Measurements from ENCODE around the gene TSHZ1.

TSHZ1 gene

DNA sequence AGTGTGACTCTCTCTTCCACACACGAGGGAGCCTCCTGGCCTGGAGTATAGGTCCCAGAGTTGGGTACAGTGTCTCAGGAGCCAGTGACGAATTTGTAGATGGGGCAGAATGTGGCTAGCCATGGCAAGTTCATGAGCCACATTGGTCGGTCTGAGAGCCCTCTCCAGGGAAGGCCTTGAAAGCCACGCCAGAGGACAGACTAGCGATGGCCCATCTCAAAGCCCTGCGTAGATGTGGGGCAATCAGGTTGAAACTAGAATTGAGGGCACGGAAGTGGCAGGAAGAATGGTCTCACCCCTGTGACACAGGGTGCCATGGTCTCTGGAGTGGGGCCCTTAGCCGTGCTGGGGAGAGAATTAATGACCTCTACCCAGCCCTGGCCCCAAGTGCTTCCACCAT, 106.2 kb downstream of the TSHZ1 start:
- 98% methylated on average over 8 of the region's 8 CpGs for WGBS (ENCODE audit: insufficient coverage)
- POLR2A ChIA-PET, result no interaction called here

DNA sequence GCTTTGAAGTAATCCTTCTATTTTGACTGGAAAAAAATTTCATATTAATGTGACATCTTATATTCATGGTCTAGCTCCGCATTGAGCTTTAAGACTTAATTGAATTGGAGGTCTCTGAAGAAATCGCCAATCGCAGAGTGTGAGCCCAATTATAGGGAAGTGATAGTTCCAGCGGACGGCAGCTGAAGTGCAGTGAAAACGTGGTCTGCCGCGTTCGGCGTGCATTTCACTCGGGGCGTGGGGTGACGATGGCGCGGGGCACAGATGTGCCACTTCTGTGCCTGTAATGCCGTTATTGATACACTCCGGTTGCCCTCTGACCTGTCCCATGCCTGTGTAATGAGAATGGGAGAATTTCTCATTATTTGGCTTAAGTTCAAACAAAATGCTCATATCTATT, 106.7 kb downstream of the TSHZ1 start:
- no peak overlapping the region for H3K27ac ChIP-seq (ENCODE audit: insufficient read depth in 1 of 2, low read depth in 1 of 2, low read length in 2 of 2, poor library complexity in 1 of 2, severe bottlenecking in 2 of 2)
- H3K9me3 ChIP-seq (ENCODE audit: control extremely low read depth in 1 of 5, control insufficient read depth in 4 of 5, insufficient read depth in 2 of 5, low read depth in 1 of 5, low read length in 4 of 5), result no peaks in the 10 kb centered on the region
- POLR2A ChIA-PET, result no interaction called here
- H3K4me3 ChIP-seq (ENCODE audit: control insufficient read depth in 1 of 7, extremely low read depth in 1 of 7, insufficient read depth in 4 of 7, low read depth in 2 of 7, low read length in 6 of 7), result no peak overlapping the region
- no peaks in the 10 kb centered on the region for H3K36me3 ChIP-seq (ENCODE audit: control insufficient read depth in 4 of 4, insufficient read depth in 4 of 4, low read length in 3 of 4)
- DNase-seq, result no peak
- CTCF ChIA-PET, result no interaction called here
- 92% methylated on average over 13 of the region's 17 CpGs for WGBS (ENCODE audit: insufficient coverage)
- H3K4me1 ChIP-seq (ENCODE audit: control extremely low read depth in 1 of 4, control insufficient read depth in 4 of 4, insufficient read depth in 4 of 4, low read length in 3 of 4), result no peaks in the 10 kb centered on the region
- no peaks in the 10 kb centered on the region for H3K27me3 ChIP-seq (replicated peaks in 2 of 5; ENCODE audit: control insufficient read depth in 4 of 5, insufficient read depth in 5 of 5, low read length in 4 of 5)

More for the DNA sequence above, 106.2 kb downstream of the TSHZ1 start:
- CTCF ChIA-PET, result no interaction called here
- Histone ChIP-seq H3K4me1 (ENCODE audit: control extremely low read depth in 1 of 4, control insufficient read depth in 4 of 4, insufficient read depth in 4 of 4, low read length in 3 of 4) (no peaks in the 10 kb centered on the region), H3K27me3 (replicated peaks in 2 of 5; ENCODE audit: control insufficient read depth in 4 of 5, insufficient read depth in 5 of 5, low read length in 4 of 5) (no peaks in the 10 kb centered on the region), H3K9me3 (ENCODE audit: control extremely low read depth in 1 of 5, control insufficient read depth in 4 of 5, insufficient read depth in 2 of 5, low read depth in 1 of 5, low read length in 4 of 5) (no peaks in the 10 kb centered on the region), H3K36me3 (ENCODE audit: control insufficient read depth in 4 of 4, insufficient read depth in 4 of 4, low read length in 3 of 4) (no peaks in the 10 kb centered on the region), H3K4me3 (ENCODE audit: control insufficient read depth in 1 of 7, extremely low read depth in 1 of 7, insufficient read depth in 4 of 7, low read depth in 2 of 7, low read length in 6 of 7) (no peak overlapping the region), H3K27ac (ENCODE audit: insufficient read depth in 1 of 2, low read depth in 1 of 2, low read length in 2 of 2, poor library complexity in 1 of 2, severe bottlenecking in 2 of 2) (no peak overlapping the region)
- no peak for DNase-seq

DNA sequence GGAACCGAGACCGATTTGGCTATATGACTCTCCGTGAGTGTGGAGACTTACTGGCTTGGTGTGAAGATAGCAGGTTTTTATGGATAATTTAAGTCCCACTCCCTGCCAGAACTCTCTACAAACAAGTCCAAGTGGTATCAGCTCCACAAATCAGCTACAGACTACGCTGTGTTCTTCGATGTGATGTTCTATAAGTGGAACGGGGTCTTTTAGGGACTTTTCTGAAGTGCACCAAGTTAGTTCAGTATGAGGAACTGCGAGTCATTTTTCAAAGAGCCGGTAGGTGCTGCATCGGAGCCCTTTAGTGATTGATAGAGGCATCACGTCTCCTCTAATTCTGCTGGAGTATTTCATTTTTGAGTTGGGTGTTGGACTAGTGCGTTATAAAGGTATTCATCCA, 107.1 kb downstream of the TSHZ1 start:
- Histone ChIP-seq H3K4me1 (ENCODE audit: control extremely low read depth in 1 of 4, control insufficient read depth in 4 of 4, insufficient read depth in 4 of 4, low read length in 3 of 4) (no peaks in the 10 kb centered on the region), H3K4me3 (ENCODE audit: control insufficient read depth in 1 of 7, extremely low read depth in 1 of 7, insufficient read depth in 4 of 7, low read depth in 2 of 7, low read length in 6 of 7) (no peak overlapping the region), H3K9me3 (ENCODE audit: control extremely low read depth in 1 of 5, control insufficient read depth in 4 of 5, insufficient read depth in 2 of 5, low read depth in 1 of 5, low read length in 4 of 5) (no peaks in the 10 kb centered on the region), H3K36me3 (ENCODE audit: control insufficient read depth in 4 of 4, insufficient read depth in 4 of 4, low read length in 3 of 4) (no peaks in the 10 kb centered on the region), H3K27me3 (replicated peaks in 2 of 5; ENCODE audit: control insufficient read depth in 4 of 5, insufficient read depth in 5 of 5, low read length in 4 of 5) (no peaks in the 10 kb centered on the region), H3K27ac (ENCODE audit: insufficient read depth in 1 of 2, low read depth in 1 of 2, low read length in 2 of 2, poor library complexity in 1 of 2, severe bottlenecking in 2 of 2) (no peak overlapping the region)
- CTCF ChIA-PET, result no interaction called here
- POLR2A ChIA-PET, result no interaction called here
- WGBS (ENCODE audit: insufficient coverage), result 96% methylated on average over 4 of the region's 11 CpGs
- DNase-seq, result no peak

DNA sequence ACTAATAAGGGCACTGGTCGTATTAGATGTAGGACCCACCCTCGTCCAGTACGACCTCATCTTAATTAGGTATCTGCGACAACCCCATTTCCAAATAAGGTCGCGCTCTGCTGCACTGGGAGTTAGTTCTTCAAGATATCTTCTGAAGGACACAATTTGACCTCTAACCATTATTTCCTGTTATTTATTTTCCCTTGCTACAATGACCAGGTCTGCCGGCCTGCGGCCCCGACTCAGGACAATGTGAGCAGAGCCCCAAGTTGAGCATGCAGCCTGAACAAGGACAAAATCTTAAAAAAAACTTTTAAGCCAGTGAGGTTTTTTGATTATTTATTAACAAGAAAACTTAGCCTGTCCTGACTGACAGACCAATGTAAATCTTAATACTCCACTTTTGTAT, 109.3 kb downstream of the TSHZ1 start:
- Histone ChIP-seq H3K27ac (ENCODE audit: insufficient read depth in 1 of 2, low read depth in 1 of 2, low read length in 2 of 2, poor library complexity in 1 of 2, severe bottlenecking in 2 of 2) (no peak overlapping the region), H3K36me3 (ENCODE audit: control insufficient read depth in 4 of 4, insufficient read depth in 4 of 4, low read length in 3 of 4) (no peaks in the 10 kb centered on the region), H3K4me3 (ENCODE audit: control insufficient read depth in 1 of 7, extremely low read depth in 1 of 7, insufficient read depth in 4 of 7, low read depth in 2 of 7, low read length in 6 of 7) (no peak overlapping the region), H3K4me1 (ENCODE audit: control extremely low read depth in 1 of 4, control insufficient read depth in 4 of 4, insufficient read depth in 4 of 4, low read length in 3 of 4) (no peaks in the 10 kb centered on the region), H3K27me3 (replicated peaks in 2 of 5; ENCODE audit: control insufficient read depth in 4 of 5, insufficient read depth in 5 of 5, low read length in 4 of 5) (no peaks in the 10 kb centered on the region), H3K9me3 (ENCODE audit: control extremely low read depth in 1 of 5, control insufficient read depth in 4 of 5, insufficient read depth in 2 of 5, low read depth in 1 of 5, low read length in 4 of 5) (peaks cover 0 to 2% (median 0%) of the 10 kb centered on the region in 5 experiments)
- CTCF ChIA-PET, result no interaction called here
- 96% methylated on average over 7 of the region's 9 CpGs for WGBS (ENCODE audit: insufficient coverage)
- no peak for DNase-seq
- POLR2A ChIA-PET, result no interaction called here

DNA sequence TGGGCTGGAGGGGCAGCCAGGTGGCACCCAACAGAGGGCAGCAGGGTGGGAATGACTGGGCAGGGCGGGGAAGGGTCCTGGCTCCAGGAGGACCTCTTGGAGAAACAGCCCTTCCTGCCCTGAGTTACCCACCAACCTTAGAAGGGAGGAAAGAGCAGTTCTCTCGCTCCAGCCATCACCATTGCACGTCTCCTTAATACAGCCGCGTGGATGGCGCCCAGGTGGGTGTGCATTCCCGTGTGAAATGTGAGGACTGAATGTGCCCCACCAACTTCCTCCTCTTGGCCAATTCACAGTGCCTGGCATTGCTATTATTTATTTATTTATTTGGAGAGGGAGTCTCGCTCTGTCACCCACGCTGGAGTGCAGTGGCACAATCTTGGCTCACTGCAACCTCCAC, 109.9 kb downstream of the TSHZ1 start:
- Histone ChIP-seq H3K4me1 (ENCODE audit: control extremely low read depth in 1 of 4, control insufficient read depth in 4 of 4, insufficient read depth in 4 of 4, low read length in 3 of 4) (no peaks in the 10 kb centered on the region), H3K27me3 (replicated peaks in 2 of 5; ENCODE audit: control insufficient read depth in 4 of 5, insufficient read depth in 5 of 5, low read length in 4 of 5) (no peaks in the 10 kb centered on the region), H3K27ac (ENCODE audit: insufficient read depth in 1 of 2, low read depth in 1 of 2, low read length in 2 of 2, poor library complexity in 1 of 2, severe bottlenecking in 2 of 2) (no peak overlapping the region), H3K4me3 (ENCODE audit: control insufficient read depth in 1 of 7, extremely low read depth in 1 of 7, insufficient read depth in 4 of 7, low read depth in 2 of 7, low read length in 6 of 7) (no peak overlapping the region), H3K9me3 (ENCODE audit: control extremely low read depth in 1 of 5, control insufficient read depth in 4 of 5, insufficient read depth in 2 of 5, low read depth in 1 of 5, low read length in 4 of 5) (peaks cover 0 to 8% (median 0%) of the 10 kb centered on the region in 5 experiments), H3K36me3 (ENCODE audit: control insufficient read depth in 4 of 4, insufficient read depth in 4 of 4, low read length in 3 of 4) (no peaks in the 10 kb centered on the region)
- 100% methylated on average over 3 of the region's 9 CpGs for WGBS (ENCODE audit: insufficient coverage)
- DNase-seq, result no peak
- ChIA-PET POLR2A (no interaction called here), CTCF (no interaction called here)

DNA sequence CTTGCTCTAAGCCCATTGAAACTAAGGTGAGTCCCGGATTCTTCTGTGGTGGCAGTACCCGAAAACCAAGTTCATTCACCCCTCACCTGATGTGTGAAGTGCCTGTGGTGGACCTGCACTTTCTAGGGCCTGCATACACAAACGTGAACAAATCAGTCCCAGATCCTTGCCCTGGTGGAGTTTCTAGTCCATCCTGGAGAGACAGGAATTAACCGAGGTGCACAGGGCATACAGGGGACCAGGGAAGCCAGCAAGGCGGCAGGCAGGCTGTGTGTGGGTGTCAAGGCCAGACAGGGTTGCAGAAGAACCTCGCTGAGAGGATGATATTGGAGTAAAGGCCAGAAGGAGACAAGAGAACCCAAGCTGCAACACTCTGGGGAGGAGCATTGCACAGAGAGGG, 110.8 kb downstream of the TSHZ1 start:
- Histone ChIP-seq H3K36me3 (ENCODE audit: control insufficient read depth in 4 of 4, insufficient read depth in 4 of 4, low read length in 3 of 4) (no peaks in the 10 kb centered on the region), H3K27ac (ENCODE audit: insufficient read depth in 1 of 2, low read depth in 1 of 2, low read length in 2 of 2, poor library complexity in 1 of 2, severe bottlenecking in 2 of 2) (no peak overlapping the region), H3K9me3 (ENCODE audit: control extremely low read depth in 1 of 5, control insufficient read depth in 4 of 5, insufficient read depth in 2 of 5, low read depth in 1 of 5, low read length in 4 of 5) (peaks cover 0 to 12% (median 2%) of the 10 kb centered on the region in 5 experiments), H3K27me3 (replicated peaks in 2 of 5; ENCODE audit: control insufficient read depth in 4 of 5, insufficient read depth in 5 of 5, low read length in 4 of 5) (no peaks in the 10 kb centered on the region), H3K4me3 (ENCODE audit: control insufficient read depth in 1 of 7, extremely low read depth in 1 of 7, insufficient read depth in 4 of 7, low read depth in 2 of 7, low read length in 6 of 7) (no peak overlapping the region), H3K4me1 (ENCODE audit: control extremely low read depth in 1 of 4, control insufficient read depth in 4 of 4, insufficient read depth in 4 of 4, low read length in 3 of 4) (no peaks in the 10 kb centered on the region)
- no peak for DNase-seq
- POLR2A ChIA-PET, result no interaction called here
- WGBS (ENCODE audit: insufficient coverage), result 97% methylated on average over 6 of the region's 6 CpGs
- CTCF ChIA-PET, result interaction anchor here (1.3 kb wide), 1 partner anchor 22 kb away, joined by 3 read pairs; no protein-coding TSS in a partner anchor

DNA sequence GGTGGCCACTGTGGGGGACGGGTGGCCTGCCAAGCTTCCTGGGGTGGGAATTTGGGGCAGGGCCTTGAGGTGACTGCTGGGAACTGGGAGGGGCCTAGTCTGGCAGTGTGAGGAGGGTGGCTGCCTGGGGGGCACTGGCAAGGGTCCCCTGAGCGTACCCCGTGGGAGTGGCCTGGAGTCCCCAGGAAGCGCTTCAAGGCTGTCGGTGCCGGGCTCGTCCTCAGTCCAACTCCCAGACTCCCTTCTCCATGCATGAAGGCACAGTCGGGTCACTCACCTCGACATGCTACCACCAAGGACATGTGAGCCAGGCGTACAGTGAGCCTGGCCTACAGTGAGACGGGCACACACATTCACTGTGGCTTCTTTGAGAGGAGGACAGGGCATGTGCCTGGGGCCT, 111.6 kb downstream of the TSHZ1 start:
- H3K36me3 ChIP-seq (ENCODE audit: control insufficient read depth in 4 of 4, insufficient read depth in 4 of 4, low read length in 3 of 4), result no peaks in the 10 kb centered on the region
- CTCF ChIA-PET, result interaction anchor here (1.3 kb wide), 1 partner anchor 21 kb away, joined by 3 read pairs; no protein-coding TSS in a partner anchor
- H3K27ac ChIP-seq (ENCODE audit: insufficient read depth in 1 of 2, low read depth in 1 of 2, low read length in 2 of 2, poor library complexity in 1 of 2, severe bottlenecking in 2 of 2), result no peak overlapping the region
- no peaks in the 10 kb centered on the region for H3K27me3 ChIP-seq (replicated peaks in 2 of 5; ENCODE audit: control insufficient read depth in 4 of 5, insufficient read depth in 5 of 5, low read length in 4 of 5)
- POLR2A ChIA-PET, result no interaction called here
- DNase-seq, result no peak
- H3K4me1 ChIP-seq (ENCODE audit: control extremely low read depth in 1 of 4, control insufficient read depth in 4 of 4, insufficient read depth in 4 of 4, low read length in 3 of 4), result no peaks in the 10 kb centered on the region
- H3K4me3 ChIP-seq (ENCODE audit: control insufficient read depth in 1 of 7, extremely low read depth in 1 of 7, insufficient read depth in 4 of 7, low read depth in 2 of 7, low read length in 6 of 7), result no peak overlapping the region
- WGBS (ENCODE audit: insufficient coverage), result 96% methylated on average over 10 of the region's 11 CpGs
- peaks cover 0 to 14% (median 2%) of the 10 kb centered on the region in 5 experiments for H3K9me3 ChIP-seq (ENCODE audit: control extremely low read depth in 1 of 5, control insufficient read depth in 4 of 5, insufficient read depth in 2 of 5, low read depth in 1 of 5, low read length in 4 of 5)

Data from common myeloid progenitor, CD34-positive (primary cell).